Ovary (tissue), 9 donors: Measurements from ENCODE around the gene CD209. TPM values are rescaled to one million over a fixed set of nuclear protein-coding genes. Genes with fewer than 3 reads are reported as not detected.

Experiments used
- DNase-seq, 5 donors: peaks; one replicate each; pipeline ENCODE4 v3.0.0-alpha.2; 2019 to 2020
- H3K27ac ChIP-seq, 2 donors: fragments of 200-600 bp; one replicate each; pipeline versions ENCODE4 v1.5.1 to v1.8.0; 2019 to 2022
- H3K27me3 ChIP-seq: fragments of 200-600 bp; one replicate; pipeline ENCODE4 v1.8.0; 2022
- H3K36me3 ChIP-seq: fragments of 200-600 bp; sonication (generic); one replicate; pipeline ENCODE4 v1.5.1; 2019
- H3K4me1 ChIP-seq: one replicate; pipeline ENCODE4 v1.8.1; 2013; ENCODE audit warnings: mild to moderate bottlenecking, moderate library complexity; ENCODE audit not compliant: insufficient read depth
- H3K4me3 ChIP-seq: fragments of 200-600 bp; sonication (generic); one replicate; pipeline ENCODE4 v1.5.1; 2017
- H3K9me3 ChIP-seq, 2 donors: fragments of 200-600 bp in 1 of 2; sonication (generic) in 1 of 2; one replicate each; pipeline versions ENCODE4 v1.5.1 to v1.8.1; 2013 to 2019; ENCODE audit warnings: mild to moderate bottlenecking in 1 of 2, moderate library complexity in 1 of 2
- CTCF ChIP-seq, 3 donors: fragments of 450-650 bp in 2 of 3; fragments of 200-600 bp in 1 of 3; IDR thresholded peaks; one replicate each; pipeline versions ENCODE4 v1.5.1 to v1.8.0; 2016 to 2022; ENCODE audit warnings: antibody characterized with exemption in 3 of 3, mild to moderate bottlenecking in 1 of 3
- EP300 ChIP-seq: sonication (generic); formaldehyde crosslinking; IDR thresholded peaks from one replicate; pipeline ENCODE4 v1.6.1; 2017; ENCODE audit warnings: antibody characterized with exemption
- POLR2A ChIP-seq: fragments of 450-650 bp; IDR thresholded peaks from one replicate; pipeline ENCODE4 v1.6.1; 2017; ENCODE audit warnings: antibody characterized with exemption, mild to moderate bottlenecking, moderate library complexity
- WGBS, 3 donors: extraction: QIAGEN DNeasy Blood & Tissue Kit in 1 of 3; methylation state at CpG; one replicate each; pipeline versions ENCODE4 v1.1.5 to v1.1.7; 2013 to 2017; 5-methylcytosine and 5-hydroxymethylcytosine counted together
- intact Hi-C, 4 donors: fragments of 100-400 bp; cut with DNase I; formaldehyde crosslinking; loops; one replicate each; pipeline versions ENCODE4 v1.11.0 to v1.15.1; 2022 to 2023
- polyA plus RNA-seq, 2 donors: library from polyadenylated mRNA; stranded (reverse); fragments of 200-250 nt in 1 of 2; fragments of 350-450 nt in 1 of 2; fragmentation: Illumina TruSeq in 1 of 2; extraction: RNeasy Lipid Tissue Mini Kit (QIAGEN cat#74804) in 1 of 2; gene quantifications; one replicate each; pipeline ENCODE4 v1.2.3, GENCODE V29; 2013 to 2014
- total RNA-seq, 7 donors: library from RNA; depleted of rRNA in 2 of 7; stranded (reverse); fragments of >200 nt in 2 of 7; fragmentation: NEBNext Ultra II Directional in 3 of 7; extraction: Animal tissue kit (Norgen Biotek cat#: 25700) in 3 of 7; gene quantifications; one replicate each; pipeline versions ENCODE4 v1.1.0 to v1.2.4, GENCODE V29; 2016 to 2023
- donor health status: DM: no; HTN: no; CAD: no; lungs with moderate emphysema.
- donor health status: DM: no; HTN: no; CAD: no.
- donor health status: Bipolar disorder and iron deficiency.
- donor health status: DM: yes; HTN: yes; CAD: no.
- donor health status: DM: no; HTN: no; CAD: no.
- donor health status: DM: yes; HTN: yes; CAD: no.

CD209 gene
- total and polyA plus RNA-seq, 9 donors = 0.48 to 26.1 (median 1.7) TPM

- DNase-seq = no peak
- H3K36me3 ChIP-seq = no peaks in the 10 kb centered on the region
- peaks cover 0 to 29% of the 10 kb centered on the region in 2 donors for H3K9me3 ChIP-seq
- TF ChIP-seq POLR2A (no peak), CTCF (IDR thresholded peaks at IDR 0.05) (no peak), EP300 (no peak)
- H3K4me3 ChIP-seq = no peak overlapping the region
- no peaks in the 10 kb centered on the region for H3K27me3 ChIP-seq
- intact Hi-C loops = no loop called here
- 85 to 94% (median 91%) methylated on average over 3 of the region's 3 CpGs for WGBS, 3 donors
- peaks cover under 1% of the 10 kb centered on the region for H3K4me1 ChIP-seq
- no peak overlapping the region for H3K27ac ChIP-seq
These were observed 10.0 kb upstream of the CD209 start for GRCh38 chr19:7757358-7757757.

GRCh38 chr19:7756258-7756657, 8.9 kb upstream of the CD209 start:
- Histone ChIP-seq H3K9me3 (peaks cover 0 to 29% of the 10 kb centered on the region in 2 donors), H3K4me1 (no peaks in the 10 kb centered on the region), H3K27ac (no peak overlapping the region), H3K27me3 (no peaks in the 10 kb centered on the region), H3K36me3 (no peaks in the 10 kb centered on the region), H3K4me3 (no peak overlapping the region)
- no peak for DNase-seq
- WGBS, 3 donors = 37 to 58% (median 38%) methylated on average over 4 of the region's 4 CpGs
- no peak for TF ChIP-seq CTCF (IDR thresholded peaks at IDR 0.05)
- no peak for TF ChIP-seq POLR2A
- TF ChIP-seq EP300 = no peak
- intact Hi-C loops = no loop called here

GRCh38 chr19:7751157-7751783, 3.9 kb upstream of the CD209 start:
- intact Hi-C loops = no loop called here
- Histone ChIP-seq H3K36me3 (no peaks in the 10 kb centered on the region), H3K4me1 (no peaks in the 10 kb centered on the region), H3K9me3 (peaks cover 0 to under 1% of the 10 kb centered on the region in 2 donors), H3K27ac (no peak overlapping the region), H3K27me3 (no peaks in the 10 kb centered on the region), H3K4me3 (no peak overlapping the region)
- 68 to 73% (median 70%) methylated on average over 12 of the region's 12 CpGs for WGBS, 3 donors
- DNase-seq = no peak
- no peak for TF ChIP-seq POLR2A
- TF ChIP-seq CTCF (IDR thresholded peaks at IDR 0.05) = no peak
- no peak for TF ChIP-seq EP300

- 20 to 41% (median 26%) methylated on average over 4 of the region's 4 CpGs for WGBS, 3 donors
- Histone ChIP-seq H3K36me3 (no peaks in the 10 kb centered on the region), H3K27ac (no peak overlapping the region), H3K9me3 (no peaks in the 10 kb centered on the region), H3K4me3 (no peak overlapping the region), H3K4me1 (no peaks in the 10 kb centered on the region), H3K27me3 (no peaks in the 10 kb centered on the region)
- intact Hi-C loops = loop anchor here in 1 of 4 donors (1.0 kb wide), 1 partner anchor 14 kb away; no protein-coding TSS in a partner anchor
- TF ChIP-seq CTCF (IDR thresholded peaks at IDR 0.05) (no peak), EP300 (no peak), POLR2A (no peak)
- DNase-seq = no peak
These were observed 1.4 kb upstream of the CD209 start for GRCh38 chr19:7748756-7749155.
